ENCODE results near the gene NIT2.
A peak's percentile ranks its signal among the peaks of the same experiment; 100 is the strongest.

The NIT2 gene

DNA sequence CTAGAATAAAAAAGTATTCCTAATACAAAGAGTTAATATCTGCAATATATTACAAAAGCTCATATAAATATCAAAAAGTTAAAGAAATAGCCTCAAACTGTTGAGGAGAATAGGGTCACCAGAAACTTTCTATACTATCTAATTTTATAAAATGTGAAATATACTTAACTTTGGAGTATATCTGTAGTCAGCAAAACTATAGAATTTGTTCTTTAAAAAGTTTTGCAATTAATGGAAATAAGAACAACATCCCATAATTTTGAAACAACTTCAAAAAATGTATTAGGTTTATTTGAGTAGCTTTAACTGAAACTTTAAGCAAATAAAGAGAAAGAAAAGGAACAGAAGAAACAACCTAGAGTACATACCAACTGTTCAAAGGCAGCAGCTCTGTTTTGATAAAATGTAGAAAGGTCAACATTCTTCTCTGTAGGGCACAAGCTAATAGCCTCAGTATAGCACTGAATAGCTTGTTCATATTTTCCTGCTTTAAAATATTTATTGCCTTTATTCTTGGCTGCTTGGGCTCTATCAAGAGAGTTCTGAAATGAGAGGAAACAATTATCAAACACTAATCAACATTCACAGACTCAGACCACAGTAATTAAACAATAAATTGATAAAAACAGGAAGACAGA, 52.0 kb downstream of the NIT2 start:
- TF ChIP-seq, protein P1, sequence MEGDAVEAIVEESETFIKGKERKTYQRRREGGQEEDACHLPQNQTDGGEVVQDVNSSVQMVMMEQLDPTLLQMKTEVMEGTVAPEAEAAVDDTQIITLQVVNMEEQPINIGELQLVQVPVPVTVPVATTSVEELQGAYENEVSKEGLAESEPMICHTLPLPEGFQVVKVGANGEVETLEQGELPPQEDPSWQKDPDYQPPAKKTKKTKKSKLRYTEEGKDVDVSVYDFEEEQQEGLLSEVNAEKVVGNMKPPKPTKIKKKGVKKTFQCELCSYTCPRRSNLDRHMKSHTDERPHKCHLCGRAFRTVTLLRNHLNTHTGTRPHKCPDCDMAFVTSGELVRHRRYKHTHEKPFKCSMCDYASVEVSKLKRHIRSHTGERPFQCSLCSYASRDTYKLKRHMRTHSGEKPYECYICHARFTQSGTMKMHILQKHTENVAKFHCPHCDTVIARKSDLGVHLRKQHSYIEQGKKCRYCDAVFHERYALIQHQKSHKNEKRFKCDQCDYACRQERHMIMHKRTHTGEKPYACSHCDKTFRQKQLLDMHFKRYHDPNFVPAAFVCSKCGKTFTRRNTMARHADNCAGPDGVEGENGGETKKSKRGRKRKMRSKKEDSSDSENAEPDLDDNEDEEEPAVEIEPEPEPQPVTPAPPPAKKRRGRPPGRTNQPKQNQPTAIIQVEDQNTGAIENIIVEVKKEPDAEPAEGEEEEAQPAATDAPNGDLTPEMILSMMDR (IDR thresholded peaks at IDR 0.05; ENCODE audit: low read depth, low read length, missing control alignments) = no peak
- in situ Hi-C loops (cut with HindIII; ENCODE audit: low pct_ligation_motif_present, low sequenced_read_pairs) = no loop called here
- Histone ChIP-seq H3K4me3 (ENCODE audit: low read depth, low read length) (no peak overlapping the region), H3K36me3 (replicated peaks) (peaks cover 9% of the 10 kb centered on the region), H3K27ac (no peak overlapping the region), H3K27me3 (replicated peaks) (no peaks in the 10 kb centered on the region)
- no peak for DNase-seq

DNA sequence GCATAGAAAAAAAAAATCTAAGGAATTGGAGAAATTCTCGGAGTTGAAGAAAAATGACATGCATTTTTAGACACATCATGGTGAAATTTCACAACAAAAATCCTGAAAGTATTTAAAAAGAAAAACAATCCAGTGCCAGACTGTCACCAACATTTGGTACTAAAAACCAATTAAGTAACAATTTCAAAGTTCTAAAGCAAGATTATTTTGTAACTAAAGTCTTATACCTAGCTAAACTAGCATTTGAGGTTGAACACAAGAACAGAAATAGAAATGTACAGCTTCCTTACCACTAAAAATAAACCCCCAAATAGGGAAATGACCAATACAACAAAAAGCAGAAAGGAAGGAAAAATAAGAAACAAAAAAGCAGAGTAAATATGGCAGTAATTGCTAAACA, 54.5 kb downstream of the NIT2 start:
- TF ChIP-seq, protein P1 (IDR thresholded peaks at IDR 0.05; ENCODE audit: low read depth, low read length, missing control alignments) = no peak
- H3K27ac ChIP-seq = no peak overlapping the region
- H3K4me3 ChIP-seq (ENCODE audit: low read depth, low read length) = no peak overlapping the region
- H3K27me3 ChIP-seq (replicated peaks) = no peaks in the 10 kb centered on the region
- H3K36me3 ChIP-seq (replicated peaks) = peaks cover 5% of the 10 kb centered on the region
- in situ Hi-C loops (cut with HindIII; ENCODE audit: low pct_ligation_motif_present, low sequenced_read_pairs) = no loop called here
- no peak for DNase-seq

DNA sequence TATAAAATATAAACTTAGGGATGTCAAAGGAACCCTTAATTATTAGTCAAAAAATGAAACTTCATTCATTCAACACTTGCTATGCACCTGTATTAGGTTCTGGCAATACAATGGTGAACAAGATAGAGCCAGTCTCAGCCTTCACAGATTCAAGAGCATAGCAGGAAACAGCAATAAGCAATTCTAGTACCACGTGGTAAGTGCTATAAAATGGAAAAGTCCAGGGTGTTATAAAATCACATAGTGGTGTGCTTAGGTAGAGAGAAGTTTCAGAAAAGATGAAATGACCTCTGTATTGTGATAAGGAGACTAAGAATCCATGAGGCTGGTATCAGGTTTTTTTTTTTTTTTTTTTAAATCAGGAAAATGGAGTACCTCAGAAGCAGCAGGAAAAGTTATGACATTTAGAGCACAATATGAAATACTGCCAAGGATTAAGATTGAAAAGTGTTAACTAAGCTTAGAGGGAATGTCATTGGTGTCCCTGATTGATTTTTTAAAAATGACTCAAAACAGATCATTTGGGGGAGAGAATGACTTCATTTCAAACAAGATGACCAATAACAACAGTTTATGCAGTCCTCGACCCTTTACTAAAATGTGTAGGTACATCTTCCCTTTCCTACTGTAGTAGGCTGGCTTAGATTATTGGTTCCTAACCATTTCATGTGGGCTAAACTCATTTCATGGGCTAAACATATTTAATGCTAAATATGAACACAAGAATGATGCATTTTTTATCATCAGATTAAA, 61.3 kb downstream of the NIT2 start:
- DNase-seq = no peak
- H3K27me3 ChIP-seq (replicated peaks) = no peaks in the 10 kb centered on the region
- TF ChIP-seq, protein P1 (IDR thresholded peaks at IDR 0.05; ENCODE audit: low read depth, low read length, missing control alignments) = no peak
- in situ Hi-C loops (cut with HindIII; ENCODE audit: low pct_ligation_motif_present, low sequenced_read_pairs) = no loop called here
- no peaks in the 10 kb centered on the region for H3K36me3 ChIP-seq (replicated peaks)
- H3K4me3 ChIP-seq (ENCODE audit: low read depth, low read length) = no peak overlapping the region
- H3K27ac ChIP-seq = no peak overlapping the region

DNA sequence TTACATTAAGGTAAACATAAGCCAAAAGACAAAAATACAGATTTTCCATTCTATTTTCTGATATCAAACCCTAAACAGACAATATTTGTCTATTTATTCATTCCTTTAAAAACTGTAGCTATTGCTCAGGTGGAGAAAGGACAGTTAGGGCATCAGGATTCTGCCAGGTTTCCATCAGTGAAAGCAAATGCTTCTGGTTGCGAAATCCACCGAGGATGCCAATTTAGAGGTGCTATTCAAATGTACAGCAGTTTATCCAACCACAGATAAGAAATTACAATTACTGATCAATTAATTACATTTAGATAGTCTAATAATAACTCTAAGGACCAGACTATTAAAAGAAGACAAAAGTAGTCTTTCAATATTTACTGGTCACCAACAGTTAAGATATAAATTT, 62.4 kb downstream of the NIT2 start:
- Histone ChIP-seq H3K4me3 (ENCODE audit: low read depth, low read length) (no peak overlapping the region), H3K27me3 (replicated peaks) (no peaks in the 10 kb centered on the region), H3K27ac (no peak overlapping the region), H3K36me3 (replicated peaks) (no peaks in the 10 kb centered on the region)
- no peak for DNase-seq
- in situ Hi-C loops (cut with HindIII; ENCODE audit: low pct_ligation_motif_present, low sequenced_read_pairs) = no loop called here
- TF ChIP-seq, protein P1 (IDR thresholded peaks at IDR 0.05; ENCODE audit: low read depth, low read length, missing control alignments) = no peak

DNA sequence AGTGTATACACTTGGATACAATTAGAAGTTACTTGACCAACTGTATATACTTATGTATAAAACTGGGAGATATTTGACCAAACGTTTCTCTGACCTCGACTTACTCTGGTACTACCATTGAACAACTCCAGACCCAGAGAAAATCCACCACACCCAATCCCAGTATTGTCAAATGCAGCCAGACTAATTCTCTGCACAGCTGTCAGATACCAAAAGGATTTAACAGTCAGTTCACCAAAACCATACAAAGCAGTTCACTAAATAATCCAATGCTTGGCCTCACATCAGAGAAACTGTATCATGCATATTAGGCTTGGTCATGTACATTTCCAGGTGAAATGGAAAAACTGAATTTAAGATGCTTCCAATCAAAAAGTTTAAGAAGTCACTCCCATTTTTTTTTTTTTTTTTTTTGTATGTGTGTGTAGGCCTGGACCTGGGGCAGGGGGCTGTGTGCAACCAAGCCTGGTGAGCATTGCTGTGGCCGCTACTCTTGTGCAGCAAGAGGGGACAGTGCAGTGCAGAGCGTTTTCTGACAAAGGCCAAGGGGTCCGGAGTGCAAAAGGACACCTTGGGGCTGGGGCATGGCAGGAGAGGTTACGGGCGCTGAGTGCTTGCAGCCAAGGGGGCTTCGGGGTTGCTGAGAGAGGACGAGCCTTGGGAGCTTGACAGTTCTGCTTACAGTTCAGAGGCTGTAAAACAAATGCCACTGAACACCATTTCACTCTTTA, 64.9 kb downstream of the NIT2 start:
- DNase-seq = no peak
- Histone ChIP-seq H3K27ac (peak overlapping the region; percentile 92), H3K36me3 (replicated peaks) (no peaks in the 10 kb centered on the region), H3K27me3 (replicated peaks) (no peaks in the 10 kb centered on the region), H3K4me3 (ENCODE audit: low read depth, low read length) (peak overlapping the region; percentile 94)
- in situ Hi-C loops (cut with HindIII; ENCODE audit: low pct_ligation_motif_present, low sequenced_read_pairs) = no loop called here
- TF ChIP-seq, protein P1 (IDR thresholded peaks at IDR 0.05; ENCODE audit: low read depth, low read length, missing control alignments) = no peak

All from brain microvascular endothelial cell (primary cell).